HCT116 (cell line): ENCODE measurements around the gene ST7.

Experiments used
- FOSL1 ChIP-seq: IDR thresholded peaks from 2 replicates; pipeline ENCODE4 v1.6.1; 2012; ENCODE audit warnings: low read depth
- POLR2A ChIP-seq: IDR thresholded peaks from 2 replicates; pipeline ENCODE4 v1.7.0; 2011; ENCODE audit warnings: borderline replicate concordance; ENCODE audit not compliant: insufficient read depth, insufficient read length; ENCODE audit errors: extremely low read depth
- SIN3A ChIP-seq: IDR thresholded peaks from 2 replicates; pipeline ENCODE4 v1.6.1; 2012; ENCODE audit warnings: low read depth
- ZNF274 ChIP-seq: fragments of 200-500 bp; sonication (Bioruptor generic); IDR thresholded peaks from 2 replicates; pipeline ENCODE4 v1.6.1; 2014; ENCODE audit warnings: mild to moderate bottlenecking, low read depth, low read length, inconsistent platforms

DNA sequence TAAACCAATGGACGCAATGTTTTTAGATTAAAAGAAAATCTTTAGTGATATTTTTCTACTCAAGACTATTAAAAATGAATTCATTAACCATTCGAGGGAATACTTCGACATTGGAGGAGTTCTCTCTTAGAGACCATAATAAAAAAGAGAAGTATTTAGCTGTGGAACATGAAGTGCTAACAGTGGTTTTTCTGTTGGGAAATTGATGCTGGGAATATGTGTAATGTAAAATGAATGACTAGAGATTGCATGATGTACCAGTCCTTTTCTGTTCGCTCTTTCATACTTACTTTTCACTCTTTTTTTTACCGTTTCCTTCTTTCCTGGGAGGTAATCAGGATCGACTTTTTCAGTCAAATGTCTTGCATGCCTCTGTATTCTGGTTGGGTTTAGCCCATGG lies 41.3 kb downstream of the ST7 start:
- no peak for TF ChIP-seq ZNF274
- TF ChIP-seq SIN3A: no peak
- TF ChIP-seq FOSL1: no peak
- no peak for TF ChIP-seq POLR2A
